22Rv1 (cell line): Measurements from ENCODE around the gene MAGOHB.

ENCODE experiments used
- ZFX ChIP-seq: fragments of 450-650 bp; IDR thresholded peaks from 2 replicates; pipeline ENCODE4 v1.6.1; 2017; ENCODE audit warnings: antibody characterized with exemption, borderline replicate concordance
- TF ChIP-seq, protein P1 (sequence below): fragments of 450-650 bp; IDR thresholded peaks from 2 replicates; pipeline ENCODE4 v1.5.1; 2017; ENCODE audit warnings: mild to moderate bottlenecking

DNA sequence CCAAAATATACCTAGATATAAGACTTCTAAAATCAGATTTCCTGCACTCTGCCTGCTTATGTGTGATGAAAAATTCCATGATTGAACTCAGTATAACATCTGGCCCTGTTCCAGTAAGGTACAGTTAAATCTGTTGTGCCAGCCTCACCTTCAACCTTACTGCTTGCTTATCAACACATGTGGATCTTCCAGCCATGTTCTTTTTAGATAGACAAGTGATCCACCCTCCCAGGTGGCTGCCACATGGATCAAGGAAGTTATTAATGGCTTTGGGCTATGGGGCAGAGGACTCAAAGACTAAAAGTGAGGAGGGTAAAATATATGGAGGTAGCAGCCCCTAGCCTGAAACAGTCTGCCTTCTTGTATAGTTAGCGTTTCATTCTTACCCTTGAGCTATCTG, 25.3 kb upstream of the MAGOHB start:
- TF ChIP-seq, protein P1, sequence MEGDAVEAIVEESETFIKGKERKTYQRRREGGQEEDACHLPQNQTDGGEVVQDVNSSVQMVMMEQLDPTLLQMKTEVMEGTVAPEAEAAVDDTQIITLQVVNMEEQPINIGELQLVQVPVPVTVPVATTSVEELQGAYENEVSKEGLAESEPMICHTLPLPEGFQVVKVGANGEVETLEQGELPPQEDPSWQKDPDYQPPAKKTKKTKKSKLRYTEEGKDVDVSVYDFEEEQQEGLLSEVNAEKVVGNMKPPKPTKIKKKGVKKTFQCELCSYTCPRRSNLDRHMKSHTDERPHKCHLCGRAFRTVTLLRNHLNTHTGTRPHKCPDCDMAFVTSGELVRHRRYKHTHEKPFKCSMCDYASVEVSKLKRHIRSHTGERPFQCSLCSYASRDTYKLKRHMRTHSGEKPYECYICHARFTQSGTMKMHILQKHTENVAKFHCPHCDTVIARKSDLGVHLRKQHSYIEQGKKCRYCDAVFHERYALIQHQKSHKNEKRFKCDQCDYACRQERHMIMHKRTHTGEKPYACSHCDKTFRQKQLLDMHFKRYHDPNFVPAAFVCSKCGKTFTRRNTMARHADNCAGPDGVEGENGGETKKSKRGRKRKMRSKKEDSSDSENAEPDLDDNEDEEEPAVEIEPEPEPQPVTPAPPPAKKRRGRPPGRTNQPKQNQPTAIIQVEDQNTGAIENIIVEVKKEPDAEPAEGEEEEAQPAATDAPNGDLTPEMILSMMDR = no peak
- no peak for TF ChIP-seq ZFX
